GM21367 (cell line): Measurements from ENCODE around the gene ADAMTS19.
A peak's percentile ranks its signal among the peaks of the same experiment; 100 is the strongest.

Experiments
- ATAC-seq: cut with Tn5 transposase; IDR thresholded peaks from one replicate; pipeline ENCODE4 v1.9.1; 2021; ENCODE audit not compliant: unreplicated experiment

The ADAMTS19 gene

DNA sequence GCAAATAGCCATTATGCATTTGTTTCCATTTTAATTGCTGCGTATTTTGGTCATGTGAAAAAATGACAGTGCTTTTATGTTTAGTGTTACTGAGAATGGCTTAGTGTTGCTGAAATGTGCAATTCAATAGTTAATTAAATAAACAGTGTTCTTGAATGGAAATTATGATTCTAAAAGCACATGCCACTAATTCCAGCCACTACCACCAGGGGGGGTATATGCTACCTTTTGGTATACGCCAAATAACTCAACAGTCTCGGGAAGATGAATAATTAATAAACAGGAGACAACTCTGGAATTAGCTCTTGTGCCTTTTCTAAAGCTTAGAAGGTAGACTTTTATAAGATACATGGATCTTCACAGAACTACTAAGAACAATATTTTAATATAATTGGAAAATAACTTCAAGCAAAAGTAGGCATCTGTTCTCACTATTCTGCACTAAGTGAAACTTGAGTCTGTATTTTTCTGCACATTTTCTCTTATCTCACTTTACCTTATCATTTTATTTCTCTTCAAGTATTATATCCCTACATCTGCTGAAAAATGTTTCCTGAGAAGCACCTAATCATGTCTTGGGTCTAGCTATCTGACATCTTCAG is 204.3 kb downstream of the ADAMTS19 start:
- peak; percentile 85 for ATAC-seq

DNA sequence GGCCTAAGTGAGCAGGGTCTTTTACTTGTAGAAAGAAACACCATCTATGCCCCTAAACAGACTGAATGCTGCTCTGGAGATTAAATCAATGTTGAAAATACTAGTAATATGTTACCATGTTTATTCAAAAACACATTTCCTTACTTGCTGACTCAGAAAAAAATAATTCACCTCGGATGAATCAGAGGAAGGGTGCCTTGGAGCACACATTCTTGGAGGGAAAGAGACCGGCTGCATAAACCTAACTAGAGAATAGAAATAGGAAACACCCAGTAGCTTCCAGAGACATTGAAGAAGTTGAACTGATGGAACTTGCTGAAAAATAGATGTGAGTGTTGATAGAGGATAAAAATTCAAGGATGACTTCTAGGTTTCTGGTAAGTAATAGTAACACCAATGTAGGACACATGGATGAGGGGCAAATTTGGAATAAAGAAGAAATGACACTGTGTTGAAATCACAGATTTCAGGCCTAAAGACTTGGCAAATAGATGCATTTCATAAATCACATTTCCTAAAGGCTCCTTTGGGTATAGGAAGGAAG is 210.9 kb downstream of the ADAMTS19 start:
- no peak for ATAC-seq

DNA sequence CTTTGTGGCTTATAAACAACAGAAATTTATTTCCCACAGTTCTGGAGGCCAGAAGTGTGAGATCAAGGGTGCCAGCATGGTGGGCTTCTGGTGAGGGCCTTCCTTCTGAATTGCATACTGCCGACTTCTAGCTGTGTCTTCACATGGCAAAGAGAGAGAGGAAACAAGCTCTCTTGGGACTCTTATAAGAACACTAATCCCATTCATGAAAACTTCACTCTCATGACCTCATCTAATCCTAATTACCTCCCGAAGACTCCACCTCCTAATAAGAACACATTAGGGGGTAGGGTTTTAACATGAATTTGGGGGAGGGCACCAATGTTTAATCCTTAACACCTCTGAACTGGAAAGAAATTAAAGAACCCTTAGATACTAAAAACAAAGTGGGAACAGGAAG is 211.9 kb downstream of the ADAMTS19 start:
- no peak for ATAC-seq

- no peak for ATAC-seq
Observed at GRCh38 chr5:129679671-129680070, 219.6 kb downstream of the ADAMTS19 start.

DNA sequence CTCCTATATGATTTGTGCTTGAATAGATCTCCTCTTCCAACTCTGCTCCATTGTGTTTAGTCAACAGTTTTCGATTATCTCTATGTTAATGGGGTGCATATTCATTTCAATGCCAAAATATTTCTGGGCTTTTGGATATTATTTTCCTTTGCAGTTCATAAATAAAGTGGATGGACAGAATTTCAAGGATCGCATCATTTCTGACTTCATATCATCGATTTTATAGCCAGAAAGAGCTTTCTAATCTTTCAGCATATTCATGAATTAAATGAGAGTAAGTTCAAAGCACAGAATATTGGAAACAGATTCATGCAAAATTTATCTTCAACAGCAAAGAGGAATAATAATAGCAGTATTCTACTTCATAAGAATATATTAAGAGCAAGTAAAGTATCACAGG is 227.8 kb downstream of the ADAMTS19 start:
- no peak for ATAC-seq

- ATAC-seq: no peak
Observed at GRCh38 chr5:129689045-129689444, 228.9 kb downstream of the ADAMTS19 start.

GRCh38 chr5:129691220-129691619 is 231.1 kb downstream of the ADAMTS19 start:
- no peak for ATAC-seq

DNA sequence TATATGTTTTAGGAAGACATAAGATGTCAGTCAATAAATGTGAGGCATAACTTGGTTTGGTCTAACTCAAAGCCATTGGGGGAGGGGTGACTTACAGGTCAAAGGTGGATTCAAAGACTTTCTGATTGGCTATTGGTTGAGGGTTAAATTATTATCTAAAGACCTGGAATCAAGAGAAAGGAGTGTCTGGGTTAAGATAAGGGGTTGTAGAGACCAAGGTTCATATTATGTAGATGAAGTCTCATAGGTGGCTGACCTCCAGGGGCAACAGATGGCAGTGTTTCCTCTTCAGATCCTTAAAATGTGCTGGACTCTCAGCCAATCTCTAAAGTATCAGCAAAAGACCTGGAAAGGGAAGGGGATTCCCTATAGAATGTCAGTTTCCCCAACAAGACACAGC is 236.5 kb downstream of the ADAMTS19 start:
- no peak for ATAC-seq

- no peak for ATAC-seq
Observed at GRCh38 chr5:129698661-129699060, 238.6 kb downstream of the ADAMTS19 start.

GRCh38 chr5:129716235-129716634 is 256.1 kb downstream of the ADAMTS19 start:
- ATAC-seq: no peak

DNA sequence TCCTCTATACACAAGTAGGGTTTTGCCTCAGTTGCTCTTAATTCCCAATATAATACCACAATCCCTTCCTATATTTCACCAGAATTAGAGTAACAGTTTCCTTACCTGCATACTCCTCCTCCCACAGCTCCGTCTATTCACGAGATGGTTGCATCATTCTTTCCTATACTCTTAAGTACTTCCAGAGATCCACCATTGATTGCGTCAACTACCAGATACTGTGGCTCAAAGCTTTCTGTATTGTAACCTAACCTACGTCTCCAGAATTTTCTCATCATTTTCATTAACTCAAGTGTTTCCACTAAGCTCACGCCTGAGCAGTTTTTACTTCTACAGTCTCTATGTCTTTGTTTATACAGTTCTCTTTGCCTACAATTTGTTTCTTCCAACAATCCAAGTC is 256.6 kb downstream of the ADAMTS19 start:
- ATAC-seq: no peak

DNA sequence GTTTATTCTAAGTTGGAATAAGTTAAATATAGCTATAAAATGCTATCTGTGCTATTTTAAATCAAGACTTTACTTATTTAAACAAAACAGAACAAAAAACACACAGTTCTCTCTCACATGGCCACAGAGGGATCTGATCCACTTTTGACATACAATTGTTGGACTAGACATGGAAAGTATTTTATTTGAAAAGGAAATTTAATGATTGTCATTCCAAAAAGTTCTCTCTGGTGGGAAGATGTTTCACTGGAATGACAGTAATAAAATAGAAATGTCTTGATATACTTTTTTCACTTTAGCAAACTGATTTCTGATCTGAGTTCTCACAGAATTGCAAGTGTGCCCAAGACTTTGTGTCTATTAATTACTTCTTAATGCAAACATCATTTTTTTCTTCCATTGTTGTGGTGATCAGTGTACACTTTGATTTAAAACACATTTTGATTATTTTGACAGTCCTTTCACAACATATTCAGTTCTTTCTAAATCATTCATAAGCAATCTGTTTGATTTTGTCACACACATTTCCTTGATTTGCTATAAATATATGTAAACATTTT is 257.7 kb downstream of the ADAMTS19 start:
- ATAC-seq: no peak

GRCh38 chr5:129718471-129719090 is 258.5 kb downstream of the ADAMTS19 start:
- ATAC-seq: no peak

DNA sequence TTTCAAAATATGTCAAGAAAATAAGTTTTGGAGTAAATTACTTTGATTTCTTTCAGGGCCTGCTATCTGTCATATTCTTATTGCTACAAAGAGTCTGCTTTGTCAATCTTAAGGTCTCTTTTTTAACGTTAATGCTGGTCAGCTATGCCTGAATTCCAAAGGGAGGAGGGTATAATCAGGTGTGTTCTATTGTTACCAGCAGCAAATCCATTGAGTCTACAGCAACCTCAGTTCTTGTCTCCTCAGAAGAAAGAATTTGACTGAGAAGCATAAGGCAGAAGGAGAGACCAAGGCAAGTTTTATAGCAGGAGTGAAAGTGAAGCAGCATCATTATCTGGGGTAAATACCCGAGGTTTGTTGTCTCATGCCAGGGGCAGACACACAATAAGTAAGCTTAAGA is 264.1 kb downstream of the ADAMTS19 start:
- no peak for ATAC-seq

DNA sequence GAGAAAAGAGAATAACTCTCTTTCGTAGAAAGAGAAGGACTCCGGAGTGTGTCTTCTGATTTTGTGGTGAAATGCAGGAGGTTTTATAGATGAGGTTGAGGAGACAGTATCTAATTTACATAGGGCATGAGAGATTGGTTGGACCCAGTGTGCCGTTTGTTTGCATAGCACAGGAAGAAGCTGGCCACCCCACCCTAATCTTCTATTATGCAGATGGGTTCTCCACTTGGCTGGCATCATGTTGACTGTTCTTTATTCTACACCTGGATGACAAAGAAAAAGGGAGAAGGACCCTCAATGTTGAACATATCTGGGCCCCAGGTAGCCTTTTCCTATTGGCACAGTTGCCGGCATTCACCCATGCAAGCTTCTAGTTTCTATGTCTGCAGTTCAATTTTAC is 264.5 kb downstream of the ADAMTS19 start:
- no peak for ATAC-seq

- ATAC-seq: no peak
Observed at GRCh38 chr5:129739773-129740172, 279.7 kb downstream of the ADAMTS19 start.

DNA sequence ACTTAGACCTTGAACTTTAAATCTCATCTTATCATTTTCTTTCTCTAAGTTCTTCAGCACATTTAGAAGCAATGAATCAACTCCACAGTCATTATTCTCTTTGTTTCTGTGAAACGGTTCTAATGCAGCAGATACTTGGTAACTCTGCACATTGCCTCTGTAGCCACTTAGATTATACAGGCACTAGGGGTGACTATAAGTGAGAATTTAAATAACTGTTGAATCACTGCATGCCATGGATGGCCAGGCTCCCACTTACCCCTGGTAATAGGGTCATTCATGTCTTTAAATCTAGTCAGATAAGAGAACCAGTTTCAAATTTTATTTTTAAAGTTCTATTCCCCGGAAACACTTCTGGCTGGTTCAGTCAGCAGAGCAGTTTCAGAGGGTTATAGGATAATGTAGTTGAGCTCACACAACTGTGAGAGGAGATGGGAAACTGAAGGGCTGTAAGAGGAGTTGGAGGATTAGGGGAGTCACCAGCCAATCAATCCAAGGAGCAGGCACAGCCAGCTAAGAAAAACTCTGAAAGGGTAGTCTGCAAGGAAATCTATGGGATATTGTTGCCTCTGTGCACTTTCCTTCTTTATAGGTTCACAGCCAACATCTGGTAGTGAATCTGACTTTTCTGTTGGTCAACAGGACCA is 283.6 kb downstream of the ADAMTS19 start:
- ATAC-seq: no peak

DNA sequence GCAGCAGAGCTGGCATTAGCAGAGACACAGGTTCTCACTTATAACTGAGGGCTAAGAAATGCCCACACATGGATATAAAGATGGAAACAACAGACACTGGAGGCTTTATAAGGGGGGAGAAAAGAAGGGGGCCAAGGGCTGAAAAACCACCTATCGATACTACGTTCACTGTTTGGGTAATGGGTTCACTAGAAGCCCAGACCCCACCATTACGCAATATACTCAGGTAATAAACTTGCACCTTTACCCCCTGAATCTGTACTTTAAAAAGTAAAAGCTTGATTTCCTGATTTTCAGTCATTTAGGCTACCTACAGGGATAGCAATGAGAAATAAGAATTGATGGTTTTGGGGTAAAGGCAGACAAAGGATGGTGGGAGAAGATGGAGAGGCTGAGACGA is 285.9 kb downstream of the ADAMTS19 start:
- ATAC-seq: no peak

GRCh38 chr5:129746876-129747275 is 286.8 kb downstream of the ADAMTS19 start:
- ATAC-seq: no peak

GRCh38 chr5:129747572-129748407 is 287.7 kb downstream of the ADAMTS19 start, which contains the start of gene MINAR2:
MINAR2 (plus strand) TSS chr5:129748094; CDS start chr5:129748191, 97 bp downstream.
- no peak for ATAC-seq
